Measurements from ENCODE around the gene CFAP43. TPM values are rescaled to one million over a fixed set of nuclear protein-coding genes. Genes with fewer than 3 reads are reported as not detected.

Gene CFAP43
- total and polyA plus RNA-seq, 2 of the 8 experiments (the other 6 are each of a cell fraction or from before 2014, with no cell fraction given) = 0.11 to 0.27 TPM

GRCh38 chr10:104092749-104093148 lies 139.4 kb downstream of the CFAP43 start:
- Histone ChIP-seq H4K8ac (ENCODE audit: extremely low read depth, insufficient read depth, low read length) (no peak overlapping the region), H2BK12ac (ENCODE audit: low read depth, low read length) (no peak overlapping the region), H2BK15ac (ENCODE audit: low read length) (no peak overlapping the region), H2BK120ac (replicated peaks; ENCODE audit: low read depth, low read length) (no peak overlapping the region), H4K5ac (ENCODE audit: insufficient read length, low read depth, low read length) (no peak overlapping the region), H3K4me3 (ENCODE audit: extremely low read depth in 1 of 4, insufficient read depth in 2 of 4, low read depth in 3 of 4, low read length in 4 of 4) (no peak overlapping the region), H3K4me1 (replicated peaks in 1 of 4; ENCODE audit: control insufficient read depth in 3 of 4, insufficient read depth in 4 of 4, low read length in 3 of 4) (peaks cover 0 to 6% (median 1%) of the 10 kb centered on the region in 4 experiments; a peak in 4 of 7 replicates), H3K27ac (ENCODE audit: low read depth, low read length) (no peak overlapping the region), H3K14ac (ENCODE audit: insufficient read length) (no peak overlapping the region), H2AFZ (ENCODE audit: low read length) (no peak overlapping the region), H3K4ac (replicated peaks; ENCODE audit: insufficient read length, low read depth, low read length) (no peak overlapping the region), H3K9ac (replicated peaks in 1 of 4; ENCODE audit: extremely low read depth in 1 of 4, low read depth in 3 of 4, low read length in 3 of 4) (no peak overlapping the region), H4K91ac (replicated peaks; ENCODE audit: insufficient read length, low read length) (no peak overlapping the region), H2BK20ac (ENCODE audit: low read length) (no peak overlapping the region), H3K27me3 (replicated peaks in 1 of 4; ENCODE audit: control insufficient read depth in 3 of 4, extremely low read depth in 1 of 4, insufficient read depth in 3 of 4, low read length in 3 of 4) (no peaks in the 10 kb centered on the region), H3K23ac (ENCODE audit: insufficient read length) (no peak overlapping the region), H3K18ac (ENCODE audit: extremely low read depth, low read length) (no peak overlapping the region), H3K56ac (replicated peaks; ENCODE audit: insufficient read length, low read depth, low read length) (no peak overlapping the region), H3K23me2 (ENCODE audit: low read depth, low read length) (no peaks in the 10 kb centered on the region; the same call in 1 of the 2 replicates), H3K79me2 (ENCODE audit: control insufficient read depth in 1 of 2, insufficient read depth in 2 of 2, low read length in 2 of 2) (no peaks in the 10 kb centered on the region), H3K36me3 (ENCODE audit: control insufficient read depth in 2 of 4, insufficient read depth in 4 of 4, low read length in 3 of 4) (no peaks in the 10 kb centered on the region), H3K79me1 (ENCODE audit: low read depth, low read length) (no peaks in the 10 kb centered on the region), H2AK5ac (ENCODE audit: low read depth, low read length) (no peak overlapping the region), H4K20me1 (replicated peaks in 1 of 2; ENCODE audit: control insufficient read depth in 1 of 2, insufficient read depth in 2 of 2, low read length in 2 of 2) (no peaks in the 10 kb centered on the region), H2BK5ac (ENCODE audit: low read depth, low read length) (no peak overlapping the region), H3K9me3 (ENCODE audit: insufficient read depth in 2 of 2, low read depth in 1 of 2, low read length in 1 of 2) (peaks cover 8 to 9% of the 10 kb centered on the region in 2 experiments; a peak in 3 of 4 replicates), H3K4me2 (ENCODE audit: insufficient read depth in 1 of 2, low read depth in 2 of 2, low read length in 2 of 2) (no peak overlapping the region)
- ChIA-PET POLR2A (ENCODE audit: partially characterized antibody) (no interaction called here), CTCF (ENCODE audit: partially characterized antibody) (interaction anchor here (0.6 to 1.5 kb wide), 3 partner anchors 9 to 337 kb away, joined by 3 read pairs; no protein-coding TSS in a partner anchor)
- DNase-seq (ENCODE audit: low read depth in 1 of 2, low spot score in 2 of 2) (no peak), FAIRE-seq (no peak)
- no peak for TF ChIP-seq RAD21 (IDR thresholded peaks at IDR 0.05 in 1 of 2, conservative IDR thresholded peaks at IDR 0.05 in 1 of 2; ENCODE audit: low read depth in 2 of 2, low read length in 2 of 2)

All from H1 (cell line).